ENCODE measurements around the gene ZNF48. TPM values are rescaled to one million over a fixed set of nuclear protein-coding genes. Genes with fewer than 3 reads are reported as not detected.

The ZNF48 gene
- total and polyA plus RNA-seq, 2 donors (not counting 1 experiment from before 2014, with no cell fraction given): 8.4 to 13.3 TPM

DNA sequence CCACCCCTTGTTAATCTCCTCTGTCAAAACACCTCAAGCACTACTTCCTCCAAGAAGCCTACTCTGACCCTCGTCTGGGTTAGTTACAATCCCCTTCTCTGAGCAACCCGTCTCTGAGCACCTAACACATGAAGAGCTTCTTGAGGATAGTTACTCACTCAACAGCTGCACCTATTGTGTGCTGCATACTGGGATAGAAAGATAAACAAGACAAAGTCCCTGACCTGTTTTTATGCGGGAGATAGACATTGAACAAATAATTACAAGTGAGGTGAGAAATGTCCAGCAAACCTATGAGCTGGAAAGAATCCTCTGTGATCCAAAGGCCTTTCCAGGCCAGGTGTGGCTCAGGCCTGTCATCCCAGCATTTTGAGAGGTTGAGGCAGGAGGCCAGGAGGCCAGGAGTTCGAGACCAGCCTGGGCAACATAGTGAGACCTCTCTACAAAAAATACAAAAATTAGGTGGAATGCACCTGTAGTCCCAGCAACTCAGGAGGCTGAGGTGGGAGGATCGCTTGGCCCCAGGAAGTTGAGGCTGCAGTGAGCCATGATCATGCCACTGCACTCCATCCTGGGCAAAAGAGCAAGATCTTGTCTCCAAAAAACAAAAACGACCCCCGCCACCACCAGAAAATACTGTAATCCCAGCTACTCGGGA, 6.7 kb downstream of the ZNF48 start:
- no peak overlapping the region for H2AFZ ChIP-seq (ENCODE audit: insufficient read depth, low read depth, low read length, poor library complexity, severe bottlenecking)

DNA sequence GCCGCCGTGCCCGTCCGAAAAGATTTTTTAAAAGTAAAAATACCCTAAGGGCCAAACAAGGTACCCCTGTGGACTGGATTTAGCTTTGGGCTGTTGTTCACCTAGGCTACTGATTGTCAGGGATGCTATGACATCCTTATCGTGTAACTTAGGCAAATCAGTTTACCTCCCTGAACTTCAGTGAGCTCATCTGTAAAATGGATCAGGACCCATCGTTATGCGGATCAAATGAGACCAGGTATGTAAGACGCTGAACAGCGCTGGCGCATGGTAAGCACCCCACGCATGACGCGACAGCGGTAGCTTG, 11.5 kb downstream of the ZNF48 start:
- Histone ChIP-seq H3K9ac (ENCODE audit: low read length) (peak overlapping the region; percentile 69), H3K4me1 (ENCODE audit: control insufficient read depth in 2 of 2, insufficient read depth in 2 of 2, low read length in 2 of 2) (peaks cover 15 to 23% of the 10 kb centered on the region in 2 donors), H4K20me1 (ENCODE audit: control insufficient read depth, insufficient read depth, low read length, poor library complexity, severe bottlenecking) (no peaks in the 10 kb centered on the region), H3K79me2 (ENCODE audit: control insufficient read depth, insufficient read depth, low read length) (peaks cover 8% of the 10 kb centered on the region), H3K27me3 (replicated peaks in 1 of 4; ENCODE audit: control extremely low read depth in 1 of 4, control insufficient read depth in 3 of 4, insufficient read depth in 4 of 4, low read length in 3 of 4) (no peaks in the 10 kb centered on the region), H3K27ac (ENCODE audit: low read length in 2 of 2) (peak overlapping the region in 1 of 2 donors; percentile 2), H2AFZ (ENCODE audit: insufficient read depth, low read depth, low read length, poor library complexity, severe bottlenecking) (peak overlapping the region; percentile 79), H3K4me3 (ENCODE audit: control extremely low read depth in 1 of 5, extremely low read depth in 1 of 5, insufficient read depth in 1 of 5, low read depth in 2 of 5, low read length in 4 of 5) (peak overlapping the region; percentile 42 to 76 (median 66)), H3K36me3 (replicated peaks in 1 of 2; ENCODE audit: control extremely low read depth in 1 of 2, control insufficient read depth in 1 of 2, extremely low read depth in 1 of 2, insufficient read depth in 2 of 2, low read length in 1 of 2) (peaks cover 0 to 2% of the 10 kb centered on the region in 2 experiments), H3K4me2 (replicated peaks; ENCODE audit: low read depth, low read length, poor library complexity, severe bottlenecking) (peak overlapping the region; percentile 93), H3K9me3 (ENCODE audit: control extremely low read depth in 1 of 3, control insufficient read depth in 2 of 3, insufficient read depth in 1 of 3, low read length in 2 of 3) (no peaks in the 10 kb centered on the region)
- no peak for TF ChIP-seq EZH2 (IDR thresholded peaks at IDR 0.05; ENCODE audit: borderline replicate concordance, insufficient read depth, low read depth, low read length, poor library complexity, severe bottlenecking)
- TF ChIP-seq, protein P1, sequence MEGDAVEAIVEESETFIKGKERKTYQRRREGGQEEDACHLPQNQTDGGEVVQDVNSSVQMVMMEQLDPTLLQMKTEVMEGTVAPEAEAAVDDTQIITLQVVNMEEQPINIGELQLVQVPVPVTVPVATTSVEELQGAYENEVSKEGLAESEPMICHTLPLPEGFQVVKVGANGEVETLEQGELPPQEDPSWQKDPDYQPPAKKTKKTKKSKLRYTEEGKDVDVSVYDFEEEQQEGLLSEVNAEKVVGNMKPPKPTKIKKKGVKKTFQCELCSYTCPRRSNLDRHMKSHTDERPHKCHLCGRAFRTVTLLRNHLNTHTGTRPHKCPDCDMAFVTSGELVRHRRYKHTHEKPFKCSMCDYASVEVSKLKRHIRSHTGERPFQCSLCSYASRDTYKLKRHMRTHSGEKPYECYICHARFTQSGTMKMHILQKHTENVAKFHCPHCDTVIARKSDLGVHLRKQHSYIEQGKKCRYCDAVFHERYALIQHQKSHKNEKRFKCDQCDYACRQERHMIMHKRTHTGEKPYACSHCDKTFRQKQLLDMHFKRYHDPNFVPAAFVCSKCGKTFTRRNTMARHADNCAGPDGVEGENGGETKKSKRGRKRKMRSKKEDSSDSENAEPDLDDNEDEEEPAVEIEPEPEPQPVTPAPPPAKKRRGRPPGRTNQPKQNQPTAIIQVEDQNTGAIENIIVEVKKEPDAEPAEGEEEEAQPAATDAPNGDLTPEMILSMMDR (IDR thresholded peaks at IDR 0.05): no peak
- Mint-ChIP-seq H3K4me3 (peak overlapping the region; percentile 98), H3K4me1 (peaks cover 21% of the 10 kb centered on the region), H3K27ac (peak overlapping the region; percentile 96), H3K9me3 (ENCODE audit: insufficient read depth) (no peaks in the 10 kb centered on the region), H3K27me3 (peaks cover 4% of the 10 kb centered on the region)
- DNase-seq (no peak), ATAC-seq (ENCODE audit: low read depth) (peak; percentile 8)
- POLR2A ChIA-PET: interaction anchor here (0.6 to 2.0 kb wide), 12 partner anchors 9 to 584 kb away, joined by 3 to 11 read pairs (median 6); partner anchors contain the start of genes CORO1A, SEPTIN1 and ZNF48
- CTCF ChIA-PET: interaction anchor here (1.0 to 5.4 kb wide), 12 partner anchors 10 to 222 kb away, joined by 3 to 65 read pairs (median 4); partner anchors contain the start of genes SEPTIN1, TBC1D10B, ZNF48 and ZNF764
- WGBS (ENCODE audit: insufficient coverage): 12% methylated on average over 10 of the region's 14 CpGs
- intact Hi-C loops (cut with micrococcal nuclease): loop anchor here (1.0 kb wide), 3 partner anchors 28 to 71 kb away; no protein-coding TSS in a partner anchor

More for the DNA sequence above, 6.7 kb downstream of the ZNF48 start:
- Mint-ChIP-seq H3K4me1 (peaks cover 19% of the 10 kb centered on the region), H3K9me3 (ENCODE audit: insufficient read depth) (no peaks in the 10 kb centered on the region), H3K27me3 (peaks cover 7% of the 10 kb centered on the region), H3K27ac (no peak overlapping the region), H3K4me3 (peak overlapping the region; percentile 75)
- Histone ChIP-seq H4K20me1 (ENCODE audit: control insufficient read depth, insufficient read depth, low read length, poor library complexity, severe bottlenecking) (peaks cover 18% of the 10 kb centered on the region), H3K4me2 (replicated peaks; ENCODE audit: low read depth, low read length, poor library complexity, severe bottlenecking) (no peak overlapping the region), H3K36me3 (replicated peaks in 1 of 2; ENCODE audit: control extremely low read depth in 1 of 2, control insufficient read depth in 1 of 2, extremely low read depth in 1 of 2, insufficient read depth in 2 of 2, low read length in 1 of 2) (peaks cover 0 to 16% of the 10 kb centered on the region in 2 experiments), H3K27ac (ENCODE audit: low read length in 2 of 2) (no peak overlapping the region), H3K4me3 (ENCODE audit: control extremely low read depth in 1 of 5, extremely low read depth in 1 of 5, insufficient read depth in 1 of 5, low read depth in 2 of 5, low read length in 4 of 5) (no peak overlapping the region), H3K27me3 (replicated peaks in 1 of 4; ENCODE audit: control extremely low read depth in 1 of 4, control insufficient read depth in 3 of 4, insufficient read depth in 4 of 4, low read length in 3 of 4) (no peaks in the 10 kb centered on the region), H3K4me1 (ENCODE audit: control insufficient read depth in 2 of 2, insufficient read depth in 2 of 2, low read length in 2 of 2) (peaks cover 11 to 24% of the 10 kb centered on the region in 2 donors), H3K79me2 (ENCODE audit: control insufficient read depth, insufficient read depth, low read length) (peaks cover 30% of the 10 kb centered on the region), H3K9me3 (ENCODE audit: control extremely low read depth in 1 of 3, control insufficient read depth in 2 of 3, insufficient read depth in 1 of 3, low read length in 2 of 3) (no peaks in the 10 kb centered on the region), H3K9ac (ENCODE audit: low read length) (no peak overlapping the region)
- ChIA-PET POLR2A (no interaction called here), CTCF (interaction anchor here (1.1 to 2.5 kb wide), 2 partner anchors 7 to 28 kb away, joined by 3 to 15 read pairs; partner anchors contain the start of genes DCTPP1 and ZNF771)
- intact Hi-C loops (cut with micrococcal nuclease): no loop called here
- DNase-seq: peak; percentile 6
- TF ChIP-seq EZH2 (IDR thresholded peaks at IDR 0.05; ENCODE audit: borderline replicate concordance, insufficient read depth, low read depth, low read length, poor library complexity, severe bottlenecking): no peak
- TF ChIP-seq, protein P1 (IDR thresholded peaks at IDR 0.05): no peak
- no peak for ATAC-seq (ENCODE audit: low read depth)
- 85% methylated on average over 6 of the region's 8 CpGs for WGBS (ENCODE audit: insufficient coverage)
